Activated CD8-positive, alpha-beta memory T cell treated with anti-CD3 and anti-CD28 coated beads, Interleukin-2, amount 10 ng/mL, durations not matched to agents 7 days and 5 days (primary cell): ENCODE data around the gene LCK. TPM values are rescaled to one million over a fixed set of nuclear protein-coding genes. Genes with fewer than 3 reads are reported as not detected.
"Not testable (repeated sequence)": the region's sequence is repeated elsewhere in the genome, so short reads cannot be mapped to it uniquely, and the experiment has no call there.

Source experiments
- ATAC-seq: fragments of 150-1000 bp; cut with Tn5 transposase; one replicate; pipeline ENCODE4 v1.10.0; 2021; ENCODE audit warnings: moderate library complexity
- CTCF ChIA-PET: fragments of 350-600 bp; sonication (Branson Sonifier 250); formaldehyde crosslinking; loops from one replicate; lab custom pipeline; 2021; ENCODE audit warnings: antibody characterized with exemption; lab: Charles Lee
- DNase-seq: peaks from one replicate; pipeline ENCODE4 v3.0.0-alpha.2; 2020
- H3K27ac Mint-ChIP-seq: one replicate; pipeline ENCODE4 v1.8.0; 2021; ENCODE audit warnings: mild to moderate bottlenecking, mixed read lengths
- H3K27me3 Mint-ChIP-seq: one replicate; pipeline ENCODE4 v1.8.0; 2021; ENCODE audit warnings: mixed read lengths
- H3K36me3 Mint-ChIP-seq: one replicate; pipeline ENCODE4 v1.8.0; 2021; ENCODE audit warnings: mild to moderate bottlenecking, mixed read lengths
- H3K4me1 Mint-ChIP-seq: one replicate; pipeline ENCODE4 v1.8.0; 2021; ENCODE audit warnings: mixed read lengths
- H3K4me3 Mint-ChIP-seq: one replicate; pipeline ENCODE4 v1.8.0; 2021; ENCODE audit warnings: mild to moderate bottlenecking, moderate library complexity, mixed read lengths
- H3K9me3 Mint-ChIP-seq: one replicate; pipeline ENCODE4 v1.8.0; 2022; ENCODE audit warnings: low read depth, mixed read lengths
- total RNA-seq, 2 experiments: library from RNA; stranded (reverse); gene quantifications; one replicate each; pipeline ENCODE4 v1.2.3, GENCODE V29; 2021

LCK gene
- total RNA-seq, 2 experiments from 2014 or later = 441 to 481 TPM

GRCh38 chr1:32266921-32267591, 16.0 kb downstream of the LCK start:
- H3K27ac Mint-ChIP-seq = peak overlapping the region; percentile 97
- CTCF ChIA-PET = interaction anchor here (0.7 to 1.6 kb wide), 2 partner anchors 17 to 105 kb away, joined by 3 to 6 read pairs; partner anchors contain the start of gene LCK
- DNase-seq = no peak
- peaks cover 38% of the 10 kb centered on the region for H3K36me3 Mint-ChIP-seq
- H3K4me3 Mint-ChIP-seq = peak overlapping the region; percentile 71
- no peaks in the 10 kb centered on the region for H3K27me3 Mint-ChIP-seq
- H3K4me1 Mint-ChIP-seq = peaks cover 61% of the 10 kb centered on the region
- no peaks in the 10 kb centered on the region for H3K9me3 Mint-ChIP-seq
- peak; percentile 13 for ATAC-seq

- DNase-seq = no peak
- no peaks in the 10 kb centered on the region for H3K27me3 Mint-ChIP-seq
- CTCF ChIA-PET = interaction anchor here (0.7 to 4.1 kb wide), 7 partner anchors 10 to 176 kb away, joined by 3 to 27 read pairs (median 5); partner anchors contain the start of genes FAM167B and HDAC1
- H3K9me3 Mint-ChIP-seq = no peaks in the 10 kb centered on the region
- H3K4me1 Mint-ChIP-seq = peaks cover 66% of the 10 kb centered on the region
- ATAC-seq = no peak
- peak overlapping the region; percentile 39 for H3K27ac Mint-ChIP-seq
- H3K36me3 Mint-ChIP-seq = peaks cover 46% of the 10 kb centered on the region
- H3K4me3 Mint-ChIP-seq = no peak overlapping the region
Measured at GRCh38 chr1:32269744-32270143, 18.7 kb downstream of the LCK start.

DNA sequence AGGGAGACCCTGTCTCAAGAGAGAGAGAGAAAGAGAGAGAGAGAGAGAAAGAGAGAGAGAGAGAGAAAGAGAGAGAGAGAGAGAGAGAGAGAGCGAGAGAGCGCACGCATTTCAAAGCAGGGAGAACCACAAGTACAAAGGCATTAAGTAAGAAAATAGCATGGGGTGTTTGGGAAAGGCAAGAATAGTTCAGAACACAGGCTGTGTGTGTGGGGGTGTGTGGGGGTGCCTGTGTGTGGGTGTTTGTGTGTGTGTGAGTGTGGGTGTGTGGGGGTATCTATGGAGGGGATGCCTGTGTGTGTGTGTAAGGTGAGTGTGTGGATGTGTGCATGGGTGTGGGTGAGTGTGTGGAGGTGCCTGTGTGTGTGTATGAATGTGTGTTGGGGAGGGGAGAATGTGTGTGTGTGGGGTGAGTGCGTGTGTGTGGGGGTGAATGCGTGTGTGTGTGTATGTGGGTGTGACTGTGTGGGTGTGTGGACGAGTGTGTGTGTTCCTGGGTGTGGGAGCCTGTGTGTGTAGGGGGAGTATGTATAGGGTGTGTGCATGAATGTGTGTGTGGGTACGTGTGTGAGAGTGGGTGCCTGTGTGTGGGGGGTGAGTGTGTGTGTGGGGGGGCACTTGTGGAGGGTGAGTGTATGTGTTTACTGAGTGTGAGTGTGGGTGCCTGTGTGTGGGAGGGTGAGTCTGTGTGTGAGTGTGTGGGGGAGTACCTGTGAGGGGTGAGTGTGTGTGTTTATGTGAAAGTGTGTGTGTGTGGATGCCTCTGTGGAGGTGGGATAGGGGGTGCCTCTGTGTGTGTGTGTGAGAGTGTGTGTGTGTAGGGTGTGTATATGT, 21.7 kb downstream of the LCK start:
- peaks cover 48% of the 10 kb centered on the region for H3K4me1 Mint-ChIP-seq
- peak overlapping the region; percentile 56 for H3K4me3 Mint-ChIP-seq
- H3K9me3 Mint-ChIP-seq = no peaks in the 10 kb centered on the region
- DNase-seq = no peak
- ATAC-seq = peak; percentile 7
- peaks cover 57% of the 10 kb centered on the region for H3K36me3 Mint-ChIP-seq
- peak overlapping the region; percentile 86 for H3K27ac Mint-ChIP-seq
- CTCF ChIA-PET = interaction anchor here (0.7 to 1.3 kb wide), 4 partner anchors 14 to 155 kb away, joined by 3 to 6 read pairs (median 3); no protein-coding TSS in a partner anchor
- no peaks in the 10 kb centered on the region for H3K27me3 Mint-ChIP-seq

- H3K27ac Mint-ChIP-seq = peak overlapping the region; percentile 86
- peaks cover 63% of the 10 kb centered on the region for H3K36me3 Mint-ChIP-seq
- H3K4me1 Mint-ChIP-seq = peaks cover 48% of the 10 kb centered on the region
- no peaks in the 10 kb centered on the region for H3K9me3 Mint-ChIP-seq
- no peaks in the 10 kb centered on the region for H3K27me3 Mint-ChIP-seq
- CTCF ChIA-PET = interaction anchor here (0.9 to 1.3 kb wide), 4 partner anchors 8 to 33 kb away, joined by 3 to 6 read pairs (median 3); no protein-coding TSS in a partner anchor
- ATAC-seq = peak; percentile 83
- DNase-seq = peak; percentile 86
- H3K4me3 Mint-ChIP-seq = peak overlapping the region; percentile 56
Measured at GRCh38 chr1:32273391-32274208, 22.5 kb downstream of the LCK start.

DNA sequence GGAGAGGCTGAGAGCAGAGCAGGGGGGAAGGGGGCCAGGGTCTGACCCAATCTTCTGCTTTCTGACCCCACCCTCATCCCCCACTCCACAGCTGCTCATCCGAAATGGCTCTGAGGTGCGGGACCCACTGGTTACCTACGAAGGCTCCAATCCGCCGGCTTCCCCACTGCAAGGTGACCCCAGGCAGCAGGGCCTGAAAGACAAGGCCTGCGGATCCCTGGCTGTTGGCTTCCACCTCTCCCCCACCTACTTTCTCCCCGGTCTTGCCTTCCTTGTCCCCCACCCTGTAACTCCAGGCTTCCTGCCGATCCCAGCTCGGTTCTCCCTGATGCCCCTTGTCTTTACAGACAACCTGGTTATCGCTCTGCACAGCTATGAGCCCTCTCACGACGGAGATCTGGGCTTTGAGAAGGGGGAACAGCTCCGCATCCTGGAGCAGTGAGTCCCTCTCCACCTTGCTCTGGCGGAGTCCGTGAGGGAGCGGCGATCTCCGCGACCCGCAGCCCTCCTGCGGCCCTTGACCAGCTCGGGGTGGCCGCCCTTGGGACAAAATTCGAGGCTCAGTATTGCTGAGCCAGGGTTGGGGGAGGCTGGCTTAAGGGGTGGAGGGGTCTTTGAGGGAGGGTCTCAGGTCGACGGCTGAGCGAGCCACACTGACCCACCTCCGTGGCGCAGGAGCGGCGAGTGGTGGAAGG, 23.7 kb downstream of the LCK start:
- Mint-ChIP-seq H3K4me1 (peaks cover 43% of the 10 kb centered on the region), H3K36me3 (peaks cover 71% of the 10 kb centered on the region), H3K4me3 (no peak overlapping the region), H3K27ac (peak overlapping the region; percentile 60), H3K9me3 (no peaks in the 10 kb centered on the region), H3K27me3 (no peaks in the 10 kb centered on the region)
- DNase-seq (no peak), ATAC-seq (no peak)
- CTCF ChIA-PET = interaction anchor here (0.9 to 1.3 kb wide), 4 partner anchors 9 to 34 kb away, joined by 3 to 6 read pairs (median 3); no protein-coding TSS in a partner anchor

DNA sequence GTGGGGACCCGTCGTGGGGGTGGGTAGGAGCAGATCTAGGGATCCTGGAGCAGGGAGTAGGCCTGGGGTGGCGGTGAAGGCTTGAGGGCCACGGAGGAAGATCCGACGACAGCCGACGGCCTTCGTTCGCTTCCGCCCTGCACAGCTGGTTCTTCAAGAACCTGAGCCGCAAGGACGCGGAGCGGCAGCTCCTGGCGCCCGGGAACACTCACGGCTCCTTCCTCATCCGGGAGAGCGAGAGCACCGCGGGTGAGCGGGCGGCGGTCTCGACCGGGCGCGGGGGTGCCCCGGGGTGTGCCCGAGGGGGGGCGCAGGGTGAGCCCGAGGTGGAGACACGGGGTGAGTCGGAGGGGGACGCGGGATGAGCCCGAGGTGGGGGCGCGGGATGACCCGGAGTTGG, 24.4 kb downstream of the LCK start:
- H3K4me3 Mint-ChIP-seq = no peak overlapping the region
- H3K9me3 Mint-ChIP-seq = no peaks in the 10 kb centered on the region
- CTCF ChIA-PET = no interaction called here
- peaks cover 73% of the 10 kb centered on the region for H3K36me3 Mint-ChIP-seq
- DNase-seq (no peak), ATAC-seq (no peak)
- H3K27ac Mint-ChIP-seq = no peak overlapping the region
- peaks cover 40% of the 10 kb centered on the region for H3K4me1 Mint-ChIP-seq
- no peaks in the 10 kb centered on the region for H3K27me3 Mint-ChIP-seq

- Mint-ChIP-seq H3K9me3 (no peaks in the 10 kb centered on the region), H3K36me3 (peaks cover 72% of the 10 kb centered on the region), H3K4me3 (no peak overlapping the region), H3K27ac (no peak overlapping the region), H3K27me3 (no peaks in the 10 kb centered on the region), H3K4me1 (peaks cover 37% of the 10 kb centered on the region)
- no peak for ATAC-seq
- DNase-seq = no peak
- CTCF ChIA-PET = interaction anchor here (1.0 kb wide), 1 partner anchor 14 kb away, joined by 3 read pairs; no protein-coding TSS in a partner anchor
Measured at GRCh38 chr1:32276032-32276782, 25.1 kb downstream of the LCK start.

- peaks cover 42% of the 10 kb centered on the region for H3K36me3 Mint-ChIP-seq
- CTCF ChIA-PET = interaction anchor here (2.6 kb wide), 1 partner anchor 70 kb away, joined by 10 read pairs; no protein-coding TSS in a partner anchor
- H3K4me1 Mint-ChIP-seq = not testable (repeated sequence)
Measured at GRCh38 chr1:32284777-32285176, 33.7 kb downstream of the LCK start.

DNA sequence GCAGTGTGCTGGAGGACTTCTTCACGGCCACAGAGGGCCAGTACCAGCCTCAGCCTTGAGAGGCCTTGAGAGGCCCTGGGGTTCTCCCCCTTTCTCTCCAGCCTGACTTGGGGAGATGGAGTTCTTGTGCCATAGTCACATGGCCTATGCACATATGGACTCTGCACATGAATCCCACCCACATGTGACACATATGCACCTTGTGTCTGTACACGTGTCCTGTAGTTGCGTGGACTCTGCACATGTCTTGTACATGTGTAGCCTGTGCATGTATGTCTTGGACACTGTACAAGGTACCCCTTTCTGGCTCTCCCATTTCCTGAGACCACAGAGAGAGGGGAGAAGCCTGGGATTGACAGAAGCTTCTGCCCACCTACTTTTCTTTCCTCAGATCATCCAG, 34.6 kb downstream of the LCK start:
- H3K27ac Mint-ChIP-seq = no peak overlapping the region
- H3K27me3 Mint-ChIP-seq = no peaks in the 10 kb centered on the region
- H3K4me3 Mint-ChIP-seq = no peak overlapping the region
- no peaks in the 10 kb centered on the region for H3K9me3 Mint-ChIP-seq
- DNase-seq (no peak), ATAC-seq (no peak)
- CTCF ChIA-PET = interaction anchor here (1.1 to 2.6 kb wide), 2 partner anchors 70 to 263 kb away, joined by 3 to 10 read pairs; no protein-coding TSS in a partner anchor
- H3K36me3 Mint-ChIP-seq = peaks cover 36% of the 10 kb centered on the region
- H3K4me1 Mint-ChIP-seq = peaks cover 5% of the 10 kb centered on the region

More at GRCh38 chr1:32284777-32285176, 33.7 kb downstream of the LCK start:
- not testable (repeated sequence) for H3K4me3 Mint-ChIP-seq, ATAC-seq, H3K27me3 Mint-ChIP-seq, H3K9me3 Mint-ChIP-seq, H3K27ac Mint-ChIP-seq, DNase-seq

GRCh38 chr1:32286763-32287162, 35.7 kb downstream of the LCK start:
- Mint-ChIP-seq H3K27me3 (no peaks in the 10 kb centered on the region), H3K27ac (no peak overlapping the region), H3K9me3 (no peaks in the 10 kb centered on the region), H3K4me1 (peaks cover 15% of the 10 kb centered on the region), H3K36me3 (peaks cover 31% of the 10 kb centered on the region), H3K4me3 (no peak overlapping the region)
- DNase-seq (no peak), ATAC-seq (no peak)
- CTCF ChIA-PET = interaction anchor here (1.8 kb wide), 1 partner anchor 71 kb away, joined by 6 read pairs; no protein-coding TSS in a partner anchor

- peaks cover 30% of the 10 kb centered on the region for H3K36me3 Mint-ChIP-seq
- H3K9me3 Mint-ChIP-seq = no peaks in the 10 kb centered on the region
- H3K4me3 Mint-ChIP-seq = no peak overlapping the region
- no peaks in the 10 kb centered on the region for H3K27me3 Mint-ChIP-seq
- peaks cover 27% of the 10 kb centered on the region for H3K4me1 Mint-ChIP-seq
- CTCF ChIA-PET = interaction anchor here (0.7 to 4.2 kb wide), 4 partner anchors 40 to 73 kb away, joined by 3 to 21 read pairs (median 10); no protein-coding TSS in a partner anchor
- H3K27ac Mint-ChIP-seq = no peak overlapping the region
- ATAC-seq = no peak
- DNase-seq = no peak
Measured at GRCh38 chr1:32289256-32289655, 38.2 kb downstream of the LCK start.
